B cell (primary cell): ENCODE measurements around the gene ACADS. TPM values are rescaled to one million over a fixed set of nuclear protein-coding genes. Genes with fewer than 3 reads are reported as not detected.

Experiments used
- ATAC-seq: fragments of 200-7000 bp; cut with Tn5 transposase; one replicate; pipeline ENCODE4 v1.10.0; 2021; ENCODE audit warnings: low read depth, mild to moderate bottlenecking, moderate number of reproducible peaks, moderate library complexity
- CTCF ChIA-PET: fragments of 350-600 bp; sonication (Branson Sonifier 250); formaldehyde crosslinking; loops from one replicate; lab custom pipeline; 2021; ENCODE audit warnings: antibody characterized with exemption, inconsistent platforms; lab: Charles Lee
- POLR2A ChIA-PET: fragments of 350-600 bp; sonication (Branson Sonifier 250); formaldehyde crosslinking; loops from one replicate; lab custom pipeline; 2021; ENCODE audit warnings: antibody characterized with exemption; lab: Charles Lee
- DNase-seq: peaks from one replicate; pipeline ENCODE4 v3.0.0; 2013
- H2AFZ ChIP-seq: 2 replicates; pipeline ENCODE4 v1.6.1; 2012; ENCODE audit warnings: mild to moderate bottlenecking, low read depth, low read length; ENCODE audit not compliant: insufficient read depth, poor library complexity, severe bottlenecking
- H3K27ac ChIP-seq, 2 donors: 1 replicate in 1 of 2; 2 replicates in 1 of 2; pipeline ENCODE4 v1.5.1; 2012 to 2013; ENCODE audit warnings: low read length in 2 of 2, mild to moderate bottlenecking in 2 of 2, moderate library complexity in 1 of 2
- H3K27me3 ChIP-seq, 4 experiments: fragments of 200-600 bp in 1 of 4; sonication (generic) in 1 of 4; replicated peaks in 1 of 4; 1 replicate in 2 of 4; 2 replicates in 2 of 4; pipeline versions ENCODE4 v1.6.1 to v1.7.0; 2013 to 2016; ENCODE audit warnings: low read length in 3 of 4, mild to moderate bottlenecking in 2 of 4, mixed read lengths in 1 of 4, moderate library complexity in 1 of 4; ENCODE audit not compliant: insufficient read depth in 4 of 4, control insufficient read depth in 3 of 4; ENCODE audit errors: control extremely low read depth in 1 of 4
- H3K36me3 ChIP-seq, 2 experiments: replicated peaks in 1 of 2; 1 replicate in 1 of 2; 2 replicates in 1 of 2; pipeline versions ENCODE4 v1.6.1 to v1.7.1; 2013; ENCODE audit warnings: low read length in 1 of 2; ENCODE audit not compliant: insufficient read depth in 2 of 2, control insufficient read depth in 1 of 2; ENCODE audit errors: control extremely low read depth in 1 of 2, extremely low read depth in 1 of 2
- H3K4me1 ChIP-seq, 2 donors: fragments of 200-600 bp in 1 of 2; sonication (generic) in 1 of 2; 1 replicate in 1 of 2; 2 replicates in 1 of 2; pipeline versions ENCODE4 v1.5.1 to v1.6.1; 2013 to 2017; ENCODE audit warnings: low read length in 2 of 2; ENCODE audit not compliant: control insufficient read depth in 2 of 2, insufficient read depth in 2 of 2
- H3K4me2 ChIP-seq: replicated peaks from 2 replicates; pipeline ENCODE3; 2012; ENCODE audit warnings: mild to moderate bottlenecking, low read depth, low read length; ENCODE audit not compliant: poor library complexity, severe bottlenecking
- H3K4me3 ChIP-seq, 5 experiments: fragments of 200-600 bp in 1 of 5; sonication (generic) in 1 of 5; 1 replicate in 3 of 5; 2 replicates in 2 of 5; pipeline versions ENCODE4 v1.5.1 to v1.7.0; 2011 to 2016; ENCODE audit warnings: low read length in 4 of 5, mild to moderate bottlenecking in 4 of 5, low read depth in 2 of 5, control low read depth in 1 of 5, moderate library complexity in 1 of 5; ENCODE audit not compliant: insufficient read depth in 1 of 5; ENCODE audit errors: control extremely low read depth in 1 of 5, extremely low read depth in 1 of 5
- H3K79me2 ChIP-seq: fragments of 200-600 bp; sonication (generic); one replicate; pipeline ENCODE4 v1.6.0; 2016; ENCODE audit warnings: low read length; ENCODE audit not compliant: control insufficient read depth, insufficient read depth
- H3K9ac ChIP-seq: fragments of 200-600 bp; sonication (generic); 2 replicates; pipeline ENCODE4 v1.6.1; 2017; ENCODE audit warnings: mild to moderate bottlenecking, low read length, moderate library complexity
- H3K9me3 ChIP-seq, 3 donors: one replicate each; pipeline versions ENCODE4 v1.6.1 to v1.7.1; 2013; ENCODE audit warnings: low read length in 2 of 3; ENCODE audit not compliant: control insufficient read depth in 2 of 3, insufficient read depth in 1 of 3; ENCODE audit errors: control extremely low read depth in 1 of 3
- H4K20me1 ChIP-seq: 2 replicates; pipeline ENCODE4 v1.6.0; 2012; ENCODE audit warnings: mild to moderate bottlenecking, low read length; ENCODE audit not compliant: insufficient read depth, control insufficient read depth, poor library complexity, severe bottlenecking
- H3K27ac Mint-ChIP-seq: one replicate; pipeline ENCODE4 v1.8.0; 2021; ENCODE audit warnings: mixed read lengths
- H3K27me3 Mint-ChIP-seq: one replicate; pipeline ENCODE4 v1.8.0; 2021; ENCODE audit warnings: mixed read lengths
- H3K4me1 Mint-ChIP-seq: one replicate; pipeline ENCODE4 v1.8.0; 2021; ENCODE audit warnings: mixed read lengths
- H3K4me3 Mint-ChIP-seq: one replicate; pipeline ENCODE4 v1.8.0; 2021; ENCODE audit warnings: mixed read lengths
- H3K9me3 Mint-ChIP-seq: one replicate; pipeline ENCODE4 v1.8.0; 2022; ENCODE audit warnings: mixed read lengths; ENCODE audit not compliant: insufficient read depth
- CTCF ChIP-seq: fragments of 200-600 bp; IDR thresholded peaks from one replicate; pipeline ENCODE4 v1.8.0; 2022; ENCODE audit warnings: antibody characterized with exemption, mild to moderate bottlenecking
- EZH2 ChIP-seq: IDR thresholded peaks from 2 replicates; pipeline ENCODE4 v1.6.1; 2012; ENCODE audit warnings: borderline replicate concordance, low read depth, mild to moderate bottlenecking, moderate library complexity, low read length; ENCODE audit not compliant: insufficient read depth, poor library complexity, severe bottlenecking
- WGBS: methylation state at CpG from one replicate; pipeline ENCODE4 v1.1.5; 2013; ENCODE audit warnings: missing lambda C conversion rate; ENCODE audit not compliant: insufficient coverage; 5-methylcytosine and 5-hydroxymethylcytosine counted together
- intact Hi-C: fragments of 100-400 bp; cut with micrococcal nuclease; formaldehyde crosslinking; loops from one replicate; pipeline ENCODE4 v1.10.0; 2022
- polyA plus RNA-seq: library from polyadenylated mRNA; depleted of rRNA; stranded (reverse); fragments of >200 nt; gene quantifications from 2 replicates; pipeline ENCODE4 v1.2.3, GENCODE V29; 2012
- total RNA-seq, 2 donors: library from RNA; stranded (reverse); fragments of 120-200 nt in 1 of 2; gene quantifications; 1 replicate in 1 of 2; 2 replicates in 1 of 2; pipeline versions ENCODE4 v1.2.3 to v1.2.4, GENCODE V29; 2013 to 2022

Gene ACADS
- total and polyA plus RNA-seq, 2 donors (not counting 1 experiment from before 2014, with no cell fraction given): 6.8 to 10.0 TPM

GRCh38 chr12:120749256-120749655 is 23.6 kb downstream of the ACADS start:
- ATAC-seq: no peak
- WGBS: 82% methylated on average over 3 of the region's 5 CpGs
- Histone ChIP-seq H3K9ac (no peak overlapping the region), H3K79me2 (no peaks in the 10 kb centered on the region), H3K36me3 (no peaks in the 10 kb centered on the region), H3K9me3 (peaks cover 0 to 5% (median 0%) of the 10 kb centered on the region in 3 donors), H2AFZ (no peak overlapping the region), H3K27ac (no peak overlapping the region), H3K27me3 (peaks cover 0 to 2% (median 0%) of the 10 kb centered on the region in 4 experiments), H3K4me1 (no peaks in the 10 kb centered on the region), H3K4me2 (no peak overlapping the region), H4K20me1 (no peaks in the 10 kb centered on the region), H3K4me3 (no peak overlapping the region)
- Mint-ChIP-seq H3K27ac (no peak overlapping the region), H3K4me1 (peaks cover 2% of the 10 kb centered on the region), H3K4me3 (no peak overlapping the region), H3K27me3 (peaks cover 5% of the 10 kb centered on the region), H3K9me3 (no peaks in the 10 kb centered on the region)
- DNase-seq: no peak
- ChIA-PET POLR2A (no interaction called here), CTCF (interaction anchor here (0.6 to 1.2 kb wide), 2 partner anchors 21 to 159 kb away, joined by 4 read pairs; no protein-coding TSS in a partner anchor)
- no peak for TF ChIP-seq CTCF
- no peak for TF ChIP-seq EZH2
- intact Hi-C loops: no loop called here

- intact Hi-C loops: no loop called here
- 67% methylated on average over 1 of the region's 5 CpGs for WGBS
- CTCF ChIA-PET: interaction anchor here (2.4 kb wide), 1 partner anchor 221 kb away, joined by 14 read pairs; no protein-coding TSS in a partner anchor
Measured at GRCh38 chr12:120750806-120751205, 25.2 kb downstream of the ACADS start.

More at GRCh38 chr12:120750806-120751205, 25.2 kb downstream of the ACADS start:
- H3K9me3 ChIP-seq: peaks cover 0 to 13% (median 13%) of the 10 kb centered on the region in 3 donors
- Mint-ChIP-seq H3K27me3 (peaks cover 5% of the 10 kb centered on the region), H3K27ac (no peak overlapping the region), H3K4me1 (peaks cover 2% of the 10 kb centered on the region), H3K4me3 (no peak overlapping the region), H3K9me3 (peaks cover 5% of the 10 kb centered on the region)
- ATAC-seq (no peak), DNase-seq (no peak)
- H3K36me3 ChIP-seq: no peaks in the 10 kb centered on the region
- no peaks in the 10 kb centered on the region for H3K4me1 ChIP-seq
- no peak overlapping the region for H3K27ac ChIP-seq
- POLR2A ChIA-PET: interaction anchor here (0.6 kb wide), 1 partner anchor 106 kb away, joined by 4 read pairs; no protein-coding TSS in a partner anchor
- no peaks in the 10 kb centered on the region for H3K79me2 ChIP-seq
- no peaks in the 10 kb centered on the region for H4K20me1 ChIP-seq
- H3K9ac ChIP-seq: no peak overlapping the region
- H3K4me3 ChIP-seq: no peak overlapping the region
- peaks cover 0 to 2% (median 0%) of the 10 kb centered on the region in 4 experiments for H3K27me3 ChIP-seq
- H2AFZ ChIP-seq: no peak overlapping the region
- TF ChIP-seq EZH2 (no peak), CTCF (no peak)
- no peak overlapping the region for H3K4me2 ChIP-seq
